ENCODE measurements around the gene PAQR9. TPM values are rescaled to one million over a fixed set of nuclear protein-coding genes. Genes with fewer than 3 reads are reported as not detected.

The PAQR9 gene
- total and polyA plus RNA-seq, 9 of the 15 experiments (the other 6 are each of a cell fraction or from before 2014, with no cell fraction given) = 0.04 to 0.58 (median 0.22) TPM

GRCh38 chr3:143001369-143002082, 38.1 kb upstream of the PAQR9 start, which contains the start of gene U2SURP (continued):
- peak; percentile 12; the same call in 1 of the 2 replicates for TF ChIP-seq HDAC2 (IDR thresholded peaks at IDR 0.05)
- TF ChIP-seq BRCA1 (IDR thresholded peaks at IDR 0.05) = no peak
- TF ChIP-seq BRCA1 (CRISPR knock-in tag; IDR thresholded peaks at IDR 0.05) = no peak
- TF ChIP-seq BDP1 (IDR thresholded peaks at IDR 0.05; ENCODE audit: insufficient read depth, insufficient read length) = no peak
- TF ChIP-seq TAF9B (IDR thresholded peaks at IDR 0.05; ENCODE audit: partially characterized antibody) = peak; percentile 93
- no peak for TF ChIP-seq HNRNPK (IDR thresholded peaks at IDR 0.05; ENCODE audit: low read depth, low read length, poor library complexity, severe bottlenecking)
- peak; percentile 77; the same call in 1 of the 2 replicates for TF ChIP-seq CREM (IDR thresholded peaks at IDR 0.05; ENCODE audit: low read depth)
- TF ChIP-seq KLF1 (tag; IDR thresholded peaks at IDR 0.05) = peak; percentile 79; the same call in 1 of the 2 replicates
- no peak for TF ChIP-seq ZNF77 (CRISPR knock-in tag; IDR thresholded peaks at IDR 0.05)
- peak in 1 of 2 experiments; percentile 64; a peak in 1 of 4 replicates for TF ChIP-seq TRIM24 (IDR thresholded peaks at IDR 0.05)
- peak; percentile 55 for TF ChIP-seq MTA3 (IDR thresholded peaks at IDR 0.05; ENCODE audit: borderline replicate concordance)

GRCh38 chr3:143001034-143001368, 37.5 kb upstream of the PAQR9 start:
- ATAC-seq (peak; percentile 62), DNase-seq (ENCODE audit: extremely low read depth in 1 of 4, low spot score in 3 of 4) (no peak), FAIRE-seq (no peak)
- ChIA-PET POLR2A (interaction anchor here (0.6 to 2.7 kb wide), 22 partner anchors 9 to 608 kb away, joined by 3 to 17 read pairs (median 3); no protein-coding TSS in a partner anchor), CTCF (ENCODE audit: low intra/inter-chr PET ratio) (no interaction called here)
- H3K9me3 ChIP-seq (replicated peaks; ENCODE audit: control insufficient read depth, insufficient read depth, low read depth, low read length) = no peaks in the 10 kb centered on the region
- peaks cover 7% of the 10 kb centered on the region; the same call in 1 of the 3 replicates for H3K36me3 ChIP-seq (ENCODE audit: control insufficient read depth, insufficient read depth, low read length)
- H3K9ac ChIP-seq (ENCODE audit: insufficient read depth in 1 of 2, low read depth in 2 of 2, low read length in 2 of 2) = peak overlapping the region; percentile 98 to 99
- TSS peak; percentile 92 for BruUV-seq (replicated peaks)
- H3K4me1 ChIP-seq (replicated peaks in 1 of 2; ENCODE audit: control insufficient read depth in 2 of 2, insufficient read depth in 2 of 2, low read length in 2 of 2) = peaks cover 8 to 31% of the 10 kb centered on the region in 2 experiments; a peak in 4 of 5 replicates
- peak overlapping the region; percentile 99 for H3K27ac ChIP-seq (ENCODE audit: extremely low read depth, low read depth, low read length)
- H3K4me3 ChIP-seq = peak overlapping the region; percentile 94
- peak overlapping the region; percentile 99 for H3K4me2 ChIP-seq (ENCODE audit: insufficient read depth, low read length)
- intact Hi-C loops (cut with micrococcal nuclease) = loop anchor here (5.0 kb wide), 1 partner anchor 974 kb away; no protein-coding TSS in a partner anchor
- WGBS (ENCODE audit: insufficient coverage, low coverage, missing lambda C conversion rate) = 0% methylated on average over 15 of the region's 15 CpGs
- in situ Hi-C loops (cut with MboI) = no loop called here
- H2AFZ ChIP-seq (ENCODE audit: low read depth, low read length) = peak overlapping the region; percentile 93
- H3K79me2 ChIP-seq (ENCODE audit: control insufficient read depth, insufficient read depth, low read length) = peaks cover 70% of the 10 kb centered on the region
- H4K20me1 ChIP-seq (replicated peaks; ENCODE audit: control insufficient read depth, insufficient read depth, low read length) = peaks cover 17% of the 10 kb centered on the region
- no peaks in the 10 kb centered on the region for H3K27me3 ChIP-seq (ENCODE audit: control insufficient read depth in 2 of 2, insufficient read depth in 2 of 2, low read length in 2 of 2)
- no peaks in the 10 kb centered on the region for H3K9me1 ChIP-seq (ENCODE audit: control insufficient read depth, insufficient read depth, low read length)
- TF ChIP-seq KDM4B (IDR thresholded peaks at IDR 0.05; ENCODE audit: borderline replicate concordance in 2 of 2, low read depth in 1 of 2) = no peak
- TF ChIP-seq EP400 (IDR thresholded peaks at IDR 0.05) = no peak
- no peak for TF ChIP-seq RAD51 (IDR thresholded peaks at IDR 0.05; ENCODE audit: borderline replicate concordance, low read depth)
- TF ChIP-seq CREM (IDR thresholded peaks at IDR 0.05; ENCODE audit: low read depth) = peak; percentile 84; the same call in 1 of the 2 replicates
- no peak for TF ChIP-seq STAT5A (IDR thresholded peaks at IDR 0.05; ENCODE audit: borderline replicate concordance, low read length)
- TF ChIP-seq CREB1 (IDR thresholded peaks at IDR 0.05) = peak; percentile 82
- TF ChIP-seq CREB1 (CRISPR knock-in tag; IDR thresholded peaks at IDR 0.05) = no peak
- TF ChIP-seq CHD1 (IDR thresholded peaks at IDR 0.05; ENCODE audit: low read length) = peak; percentile 48
- TF ChIP-seq HNRNPL (IDR thresholded peaks at IDR 0.05; ENCODE audit: low read depth, low read length) = no peak
- TF ChIP-seq ZNF3 (CRISPR knock-in tag; IDR thresholded peaks at IDR 0.05) = no peak
- TF ChIP-seq FOXK2 (conservative IDR thresholded peaks at IDR 0.05 in 1 of 2, IDR thresholded peaks at IDR 0.05 in 1 of 2; ENCODE audit: low read depth in 2 of 2) = peak in 1 of 2 experiments; percentile 78; a peak in 1 of 4 replicates
- TF ChIP-seq ZNF785 (CRISPR knock-in tag; IDR thresholded peaks at IDR 0.05) = no peak
- TF ChIP-seq HMGXB4 (CRISPR knock-in tag; IDR thresholded peaks at IDR 0.05) = no peak; the same call in 1 of the 2 replicates

All from K562 (cell line).